GM12878 (cell line): Measurements from ENCODE around the gene VPS8. TPM values are rescaled to one million over a fixed set of nuclear protein-coding genes. Genes with fewer than 3 reads are reported as not detected.

Experiments used
- ATAC-seq: fragments of 200-7000 bp; cut with Tn5 transposase; 3 replicates; pipeline ENCODE4 v1.9.1; 2020; ENCODE audit warnings: mild to moderate bottlenecking, moderate library complexity
- BruUV-seq: library from RNA; stranded (reverse); fragments of 400-500 nt; replicated peaks from 2 replicates; lab custom pipeline; 2021; lab: Mats Ljungman, UMichigan
- CTCF ChIA-PET: fragments of 300-600 bp; sonication (Branson Sonifier 250); formaldehyde crosslinking; extraction: SDS; loops from one replicate; lab custom pipeline; 2021; ENCODE audit warnings: inconsistent platforms; lab: Yijun Ruan, JAX
- POLR2A ChIA-PET: fragments of 350-600 bp; formaldehyde crosslinking; extraction: SDS; loops from one replicate; lab custom pipeline; 2021; ENCODE audit warnings: inconsistent platforms; lab: Charles Lee
- RAD21 ChIA-PET: fragments of 300-600 bp; sonication (Branson Sonifier 250); formaldehyde crosslinking; loops from one replicate; lab custom pipeline; 2023; ENCODE audit warnings: antibody characterized with exemption; ENCODE audit not compliant: unreplicated experiment; lab: Charles Lee
- SMC1A ChIA-PET: fragments of 300-600 bp; sonication (Branson Sonifier 250); formaldehyde crosslinking; loops from one replicate; lab custom pipeline; 2023; ENCODE audit not compliant: unreplicated experiment, uncharacterized antibody; lab: Charles Lee
- DNase-seq: peaks from one replicate; pipeline ENCODE4 v3.0.0-alpha.2; 2011; ENCODE audit warnings: low read depth, low spot score
- FAIRE-seq: peaks from 3 replicates; lab custom pipeline; 2011; peaks lifted over from hg19 to GRCh38; lab: Jason Lieb, UNC
- H2AFZ ChIP-seq: 2 replicates; pipeline ENCODE4 v1.6.0; 2011; ENCODE audit warnings: low read depth, low read length, control low read depth; ENCODE audit not compliant: control insufficient read depth
- H3K27ac ChIP-seq: 2 replicates; pipeline ENCODE4 v1.5.1; 2011; ENCODE audit warnings: control low read depth; ENCODE audit not compliant: control insufficient read depth, insufficient read depth
- H3K27me3 ChIP-seq, 2 experiments: replicated peaks in 1 of 2; 2 replicates each; pipeline versions ENCODE4 v1.6.0 to v1.6.1; 2011; ENCODE audit warnings: low read length in 1 of 2; ENCODE audit not compliant: control insufficient read depth in 2 of 2, insufficient read depth in 2 of 2
- H3K36me3 ChIP-seq, 2 experiments: 2 replicates each; pipeline ENCODE4 v1.5.1; 2011; ENCODE audit warnings: low read length in 1 of 2; ENCODE audit not compliant: control insufficient read depth in 2 of 2, insufficient read depth in 2 of 2
- H3K4me1 ChIP-seq: 2 replicates; pipeline ENCODE4 v1.6.1; 2011; ENCODE audit warnings: mild to moderate bottlenecking, low read length, moderate library complexity, mixed read lengths; ENCODE audit not compliant: control insufficient read depth, insufficient read depth
- H3K4me2 ChIP-seq: 2 replicates; pipeline ENCODE4 v1.6.0; 2011; ENCODE audit warnings: control low read depth; ENCODE audit not compliant: control insufficient read depth, insufficient read depth
- H3K4me3 ChIP-seq: fragments of 200-600 bp; sonication (generic); 2 replicates; pipeline ENCODE4 v1.5.1; 2016
- H3K79me2 ChIP-seq: 2 replicates; pipeline ENCODE4 v1.6.0; 2011; ENCODE audit warnings: low read length; ENCODE audit not compliant: control insufficient read depth, insufficient read depth
- H3K9ac ChIP-seq: 2 replicates; pipeline ENCODE4 v1.8.0; 2011; ENCODE audit warnings: low read length, control low read depth, mixed read lengths; ENCODE audit not compliant: control insufficient read depth, insufficient read depth
- H3K9me3 ChIP-seq: replicated peaks from 3 replicates; pipeline ENCODE4 v1.5.1; 2011; ENCODE audit warnings: mild to moderate bottlenecking, low read length; ENCODE audit not compliant: control insufficient read depth, insufficient read depth
- H4K20me1 ChIP-seq: 2 replicates; pipeline ENCODE4 v1.6.0; 2011; ENCODE audit not compliant: control insufficient read depth, insufficient read depth
- BCL3 ChIP-seq: IDR thresholded peaks from 2 replicates; pipeline ENCODE4 v1.6.1; 2011; ENCODE audit warnings: borderline replicate concordance, low read depth, mild to moderate bottlenecking, moderate library complexity, low read length; ENCODE audit not compliant: insufficient read depth, poor library complexity, severe bottlenecking
- DPF2 ChIP-seq: fragments of 450-650 bp; IDR thresholded peaks from 2 replicates; pipeline ENCODE4 v1.6.1; 2017; ENCODE audit warnings: mild to moderate bottlenecking
- EGR1 ChIP-seq, 2 experiments: IDR thresholded peaks; 1 replicate in 1 of 2; 2 replicates in 1 of 2; pipeline ENCODE4 v1.6.1; 2011 to 2012; ENCODE audit warnings: low read depth in 2 of 2, low read length in 2 of 2, borderline replicate concordance in 1 of 2, mild to moderate bottlenecking in 1 of 2, moderate library complexity in 1 of 2
- MTA2 ChIP-seq: fragments of 450-650 bp; IDR thresholded peaks from 2 replicates; pipeline ENCODE4 v1.6.1; 2016; ENCODE audit warnings: low read depth, mild to moderate bottlenecking, moderate library complexity
- POLR2AphosphoS5 ChIP-seq: IDR thresholded peaks from 2 replicates; pipeline ENCODE4 v1.6.1; 2011; ENCODE audit warnings: mild to moderate bottlenecking, low read length, inconsistent platforms
- POU2F2 ChIP-seq: IDR thresholded peaks from 3 replicates; pipeline ENCODE4 v1.6.1; 2011; ENCODE audit warnings: low read depth, mild to moderate bottlenecking, low read length, borderline replicate concordance
- ZNF622 ChIP-seq: fragments of 450-650 bp; IDR thresholded peaks from 2 replicates; pipeline ENCODE4 v1.6.1; 2017; ENCODE audit warnings: mild to moderate bottlenecking, inconsistent platforms
- WGBS: methylation state at CpG from one replicate; pipeline ENCODE4 v1.1.6; 2016; ENCODE audit warnings: low lambda C conversion rate; ENCODE audit not compliant: insufficient replicate concordance, insufficient coverage; ENCODE audit errors: missing lambda C conversion rate; 5-methylcytosine and 5-hydroxymethylcytosine counted together
- in situ Hi-C: fragments of 300-500 bp; cut with MboI; formaldehyde crosslinking; loops from 9 replicates; pipeline ENCODE4 v1.14.3; 2018; ENCODE audit warnings: mixed read lengths
- intact Hi-C: fragments of 100-400 bp; cut with micrococcal nuclease; formaldehyde crosslinking; loops from one replicate; pipeline ENCODE4 v1.14.2; 2022; ENCODE audit not compliant: unreplicated experiment
- polyA plus RNA-seq, 11 experiments: library from polyadenylated mRNA; depleted of rRNA in 4 of 11; unstranded in 6 of 11; stranded (reverse) in 5 of 11; fragments of >200 nt; fragmentation: Nextera tagmentation in 4 of 11; fragmentation: Illumina TruSeq in 1 of 11; extraction: Ambion mirVana in 4 of 11; extraction: Trizol in 1 of 11; gene quantifications; 1 replicate in 1 of 11; 2 replicates in 10 of 11; pipeline versions ENCODE4 v1.2.1 to v1.2.3, GENCODE V29; 2011 to 2016; ENCODE audit warnings: inconsistent platforms in 2 of 11, missing spikeins in 2 of 11, low read depth in 1 of 11
- total RNA-seq, 4 experiments: library from RNA; depleted of rRNA in 3 of 4; stranded (reverse); fragments of >200 nt in 3 of 4; fragmentation: Illumina TruSeq in 1 of 4; extraction: Trizol in 1 of 4; gene quantifications; 2 replicates each; pipeline versions ENCODE4 v1.2.1 to v1.2.3, GENCODE V29; 2013 to 2021
- TF ChIP-seq, protein P1 (sequence below): fragments of 450-650 bp; IDR thresholded peaks from 2 replicates; pipeline ENCODE4 v1.6.1; 2017; ENCODE audit warnings: mild to moderate bottlenecking, low read depth, inconsistent platforms; ENCODE audit not compliant: poor library complexity, severe bottlenecking
- TF ChIP-seq, protein P2 (sequence below): IDR thresholded peaks from 2 replicates; pipeline ENCODE4 v1.6.1; 2012; ENCODE audit warnings: low read depth, low read length, improper control_type of control experiment

The VPS8 gene
- total and polyA plus RNA-seq, 10 of the 15 experiments (the other 5 are each of a cell fraction or from before 2014, with no cell fraction given): 8.9 to 34.7 (median 20.9) TPM

GRCh38 chr3:185030399-185030798 lies 218.4 kb downstream of the VPS8 start:
- no peak overlapping the region for H3K4me3 ChIP-seq
- no TSS peak for BruUV-seq
- H3K4me2 ChIP-seq: no peak overlapping the region
- CTCF ChIA-PET: interaction anchor here (0.6 kb wide), 1 partner anchor 210 kb away, joined by 4 read pairs; no protein-coding TSS in a partner anchor
- no peak overlapping the region for H3K27ac ChIP-seq
- DNase-seq (no peak), ATAC-seq (no peak), FAIRE-seq (no peak)
- SMC1A ChIA-PET: interaction anchor here (1.5 kb wide), 1 partner anchor 18 kb away, joined by 4 read pairs; no protein-coding TSS in a partner anchor
- H3K36me3 ChIP-seq: no peaks in the 10 kb centered on the region
- TF ChIP-seq, protein P1, sequence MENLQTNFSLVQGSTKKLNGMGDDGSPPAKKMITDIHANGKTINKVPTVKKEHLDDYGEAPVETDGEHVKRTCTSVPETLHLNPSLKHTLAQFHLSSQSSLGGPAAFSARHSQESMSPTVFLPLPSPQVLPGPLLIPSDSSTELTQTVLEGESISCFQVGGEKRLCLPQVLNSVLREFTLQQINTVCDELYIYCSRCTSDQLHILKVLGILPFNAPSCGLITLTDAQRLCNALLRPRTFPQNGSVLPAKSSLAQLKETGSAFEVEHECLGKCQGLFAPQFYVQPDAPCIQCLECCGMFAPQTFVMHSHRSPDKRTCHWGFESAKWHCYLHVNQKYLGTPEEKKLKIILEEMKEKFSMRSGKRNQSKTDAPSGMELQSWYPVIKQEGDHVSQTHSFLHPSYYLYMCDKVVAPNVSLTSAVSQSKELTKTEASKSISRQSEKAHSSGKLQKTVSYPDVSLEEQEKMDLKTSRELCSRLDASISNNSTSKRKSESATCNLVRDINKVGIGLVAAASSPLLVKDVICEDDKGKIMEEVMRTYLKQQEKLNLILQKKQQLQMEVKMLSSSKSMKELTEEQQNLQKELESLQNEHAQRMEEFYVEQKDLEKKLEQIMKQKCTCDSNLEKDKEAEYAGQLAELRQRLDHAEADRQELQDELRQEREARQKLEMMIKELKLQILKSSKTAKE: no peak
- TF ChIP-seq ZNF622 (no peak), POLR2AphosphoS5 (no peak), MTA2 (no peak), EGR1 (IDR thresholded peaks at IDR 0.05; ENCODE audit: borderline replicate concordance in 1 of 2, low read depth in 2 of 2, low read length in 2 of 2) (no peak), DPF2 (no peak), BCL3 (no peak), POU2F2 (no peak)
- TF ChIP-seq, protein P2, sequence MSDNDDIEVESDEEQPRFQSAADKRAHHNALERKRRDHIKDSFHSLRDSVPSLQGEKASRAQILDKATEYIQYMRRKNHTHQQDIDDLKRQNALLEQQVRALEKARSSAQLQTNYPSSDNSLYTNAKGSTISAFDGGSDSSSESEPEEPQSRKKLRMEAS: no peak
- in situ Hi-C loops (no loop called here), intact Hi-C loops (no loop called here)
- 97% methylated on average over 3 of the region's 3 CpGs for WGBS
- H3K27me3 ChIP-seq: no peaks in the 10 kb centered on the region
- no peaks in the 10 kb centered on the region for H4K20me1 ChIP-seq
- H3K9me3 ChIP-seq: no peaks in the 10 kb centered on the region
- no peak overlapping the region for H2AFZ ChIP-seq
- no peaks in the 10 kb centered on the region for H3K4me1 ChIP-seq
- RAD21 ChIA-PET: no interaction called here
- H3K9ac ChIP-seq: no peak overlapping the region
- no peaks in the 10 kb centered on the region for H3K79me2 ChIP-seq
- POLR2A ChIA-PET: no interaction called here
